Astrocyte of the spinal cord (primary cell): ENCODE measurements around the gene PIGU.
"Not testable (repeated sequence)": the region's sequence is repeated elsewhere in the genome, so short reads cannot be mapped to it uniquely, and the experiment has no call there.

Experiments used
- DNase-seq: peaks from one replicate; pipeline ENCODE4 v3.0.0; 2011; ENCODE audit warnings: low read depth, low spot score
- H3K4me3 ChIP-seq: 2 replicates; pipeline ENCODE4 v1.5.1; 2011; ENCODE audit warnings: low read depth, mild to moderate bottlenecking, low read length, moderate library complexity
- in situ Hi-C: cut with HindIII; loops from 2 replicates; pipeline ENCODE4 v1.10.0; 2017; ENCODE audit warnings: low sequenced_read_pairs
- TF ChIP-seq, protein P1 (sequence below): IDR thresholded peaks from 2 replicates; pipeline ENCODE4 v1.5.1; 2012; ENCODE audit warnings: low read depth, mild to moderate bottlenecking, low read length, inconsistent platforms

The PIGU gene

DNA sequence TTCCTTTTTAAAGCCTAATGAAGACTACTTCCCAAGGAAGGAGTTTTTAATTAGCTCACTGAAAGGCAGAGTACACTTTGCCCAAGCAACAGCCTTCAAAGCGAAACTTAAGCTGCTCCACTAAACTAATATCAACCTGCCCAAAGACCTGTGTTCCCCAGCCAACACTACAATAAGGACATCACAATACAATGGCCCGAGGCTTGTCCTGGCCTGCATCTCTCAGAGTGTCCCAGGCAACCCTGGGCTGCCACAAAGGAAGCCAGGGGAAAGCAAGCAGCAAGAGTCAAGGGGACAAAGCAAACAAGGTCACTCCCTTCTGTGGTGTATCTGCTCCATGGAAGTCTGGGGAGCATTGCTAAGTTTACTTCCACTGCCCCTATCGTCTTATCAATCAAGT lies 52.3 kb downstream of the PIGU start:
- H3K4me3 ChIP-seq, result no peak overlapping the region
- DNase-seq, result no peak
- TF ChIP-seq, protein P1, sequence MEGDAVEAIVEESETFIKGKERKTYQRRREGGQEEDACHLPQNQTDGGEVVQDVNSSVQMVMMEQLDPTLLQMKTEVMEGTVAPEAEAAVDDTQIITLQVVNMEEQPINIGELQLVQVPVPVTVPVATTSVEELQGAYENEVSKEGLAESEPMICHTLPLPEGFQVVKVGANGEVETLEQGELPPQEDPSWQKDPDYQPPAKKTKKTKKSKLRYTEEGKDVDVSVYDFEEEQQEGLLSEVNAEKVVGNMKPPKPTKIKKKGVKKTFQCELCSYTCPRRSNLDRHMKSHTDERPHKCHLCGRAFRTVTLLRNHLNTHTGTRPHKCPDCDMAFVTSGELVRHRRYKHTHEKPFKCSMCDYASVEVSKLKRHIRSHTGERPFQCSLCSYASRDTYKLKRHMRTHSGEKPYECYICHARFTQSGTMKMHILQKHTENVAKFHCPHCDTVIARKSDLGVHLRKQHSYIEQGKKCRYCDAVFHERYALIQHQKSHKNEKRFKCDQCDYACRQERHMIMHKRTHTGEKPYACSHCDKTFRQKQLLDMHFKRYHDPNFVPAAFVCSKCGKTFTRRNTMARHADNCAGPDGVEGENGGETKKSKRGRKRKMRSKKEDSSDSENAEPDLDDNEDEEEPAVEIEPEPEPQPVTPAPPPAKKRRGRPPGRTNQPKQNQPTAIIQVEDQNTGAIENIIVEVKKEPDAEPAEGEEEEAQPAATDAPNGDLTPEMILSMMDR, result no peak
- in situ Hi-C loops, result no loop called here

DNA sequence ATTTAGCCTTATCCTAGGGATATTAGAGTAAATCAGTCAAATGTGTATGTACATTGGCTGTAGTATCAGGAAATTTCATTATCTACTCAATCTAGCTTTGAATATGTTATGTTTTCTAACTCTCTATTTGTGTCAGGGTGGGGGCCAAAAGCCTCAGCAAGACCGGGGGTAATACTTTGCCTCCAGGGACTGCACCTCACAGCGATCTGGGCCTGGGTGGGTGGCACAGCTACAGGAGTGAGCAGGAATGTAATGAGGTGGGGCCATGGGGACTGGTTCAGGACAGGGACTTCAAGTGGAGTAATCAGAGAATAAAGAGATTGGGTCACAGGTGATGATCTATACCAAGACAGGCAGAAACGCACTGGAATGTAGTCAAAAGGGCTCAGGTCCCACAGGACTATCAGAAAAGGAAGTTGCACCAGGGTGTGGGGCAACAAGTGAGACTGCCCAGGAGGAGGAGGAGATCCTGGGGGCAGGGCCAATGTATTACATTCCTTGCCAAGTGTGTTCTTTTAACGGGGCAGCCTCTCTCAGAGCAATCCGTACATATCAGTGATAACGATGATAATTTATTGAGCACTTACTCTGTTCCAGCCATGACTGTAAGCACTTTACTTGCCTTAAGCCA lies 54.0 kb downstream of the PIGU start:
- TF ChIP-seq, protein P1, result no peak
- in situ Hi-C loops, result no loop called here
- H3K4me3 ChIP-seq, result no peak overlapping the region
- no peak for DNase-seq

DNA sequence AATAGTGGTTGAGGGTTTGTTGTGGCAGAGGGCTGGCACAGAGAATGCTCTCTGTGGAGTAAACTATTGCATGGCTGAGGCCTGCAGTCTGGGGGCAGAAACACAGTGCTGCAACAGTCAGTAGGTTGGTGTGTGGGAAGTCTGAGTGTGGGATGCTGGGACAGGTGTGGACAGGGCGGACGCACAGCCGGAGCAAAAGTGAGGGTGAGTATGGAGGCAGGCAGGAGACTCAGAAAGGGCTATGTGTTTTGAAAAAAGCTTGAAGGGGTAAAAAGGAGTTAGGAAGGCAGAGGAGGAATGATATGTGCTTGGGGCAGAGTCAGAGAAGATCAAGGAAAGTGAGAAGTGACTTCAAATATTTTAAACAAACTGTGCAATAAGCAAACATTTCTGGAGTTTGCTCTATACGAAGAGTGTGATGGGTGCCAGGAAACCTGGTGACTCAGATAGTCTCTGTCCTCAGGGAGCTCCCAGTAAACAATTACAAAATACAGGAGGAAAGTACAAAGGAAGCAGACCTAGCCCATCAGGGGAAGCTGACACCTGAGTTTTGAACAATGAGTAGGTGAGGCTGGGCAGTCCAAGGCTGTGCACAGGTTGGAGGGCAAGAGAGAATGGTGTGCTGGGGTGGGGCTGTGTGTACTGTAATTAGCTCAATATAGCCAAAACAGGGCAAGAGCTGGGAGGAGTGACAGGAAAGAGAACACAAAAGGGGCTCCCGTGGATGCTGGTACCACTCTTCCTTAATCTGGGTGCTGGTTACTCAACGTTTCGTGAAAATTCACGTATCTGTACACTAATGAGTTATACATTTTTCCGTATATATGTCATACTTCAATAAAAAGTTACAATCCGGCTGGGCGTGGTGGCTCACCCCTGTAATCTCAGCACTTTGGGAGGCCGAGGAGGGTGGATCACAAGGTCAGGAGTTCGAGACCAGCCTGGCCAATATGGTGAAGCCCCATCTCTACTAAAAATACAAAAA lies 55.2 kb downstream of the PIGU start:
- TF ChIP-seq, protein P1, result no peak
- DNase-seq, result no peak
- no peak overlapping the region for H3K4me3 ChIP-seq
- in situ Hi-C loops, result no loop called here

DNA sequence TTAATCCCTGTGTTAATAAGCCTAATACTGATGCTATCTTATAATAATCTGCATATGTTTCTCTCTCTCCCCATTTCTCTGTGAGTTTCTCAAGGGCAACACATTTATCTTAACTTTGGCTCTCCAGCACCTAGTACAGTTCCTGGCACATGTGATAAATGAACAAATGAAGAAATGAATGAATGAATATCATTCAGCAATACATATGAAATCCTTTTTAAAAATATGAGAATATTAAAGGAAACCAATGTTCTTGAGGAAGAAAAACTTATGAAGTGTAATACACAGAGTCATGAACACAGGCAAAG lies 55.9 kb downstream of the PIGU start:
- TF ChIP-seq, protein P1, result no peak
- no peak for DNase-seq
- in situ Hi-C loops, result no loop called here
- no peak overlapping the region for H3K4me3 ChIP-seq

DNA sequence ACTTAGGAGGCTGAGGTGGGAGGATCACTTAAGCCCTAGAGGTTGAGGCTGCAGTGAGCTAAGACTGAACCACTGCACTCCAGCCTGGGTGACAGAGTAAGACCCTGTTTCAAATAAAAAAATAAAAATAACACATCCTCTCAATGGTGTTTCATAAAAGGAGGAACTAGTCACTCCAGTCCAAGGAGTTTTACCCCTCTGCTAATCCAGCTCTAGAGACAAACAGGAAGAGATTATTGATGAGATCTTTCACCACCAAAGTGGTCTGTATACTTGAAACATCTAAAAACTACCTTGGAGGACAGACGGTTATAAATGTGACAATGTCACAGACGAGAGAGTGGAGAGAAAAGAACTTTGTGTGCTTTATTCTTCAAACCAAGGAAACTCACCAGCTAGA lies 58.2 kb downstream of the PIGU start:
- no peak for DNase-seq
- H3K4me3 ChIP-seq, result no peak overlapping the region
- in situ Hi-C loops, result no loop called here
- TF ChIP-seq, protein P1, result no peak

DNA sequence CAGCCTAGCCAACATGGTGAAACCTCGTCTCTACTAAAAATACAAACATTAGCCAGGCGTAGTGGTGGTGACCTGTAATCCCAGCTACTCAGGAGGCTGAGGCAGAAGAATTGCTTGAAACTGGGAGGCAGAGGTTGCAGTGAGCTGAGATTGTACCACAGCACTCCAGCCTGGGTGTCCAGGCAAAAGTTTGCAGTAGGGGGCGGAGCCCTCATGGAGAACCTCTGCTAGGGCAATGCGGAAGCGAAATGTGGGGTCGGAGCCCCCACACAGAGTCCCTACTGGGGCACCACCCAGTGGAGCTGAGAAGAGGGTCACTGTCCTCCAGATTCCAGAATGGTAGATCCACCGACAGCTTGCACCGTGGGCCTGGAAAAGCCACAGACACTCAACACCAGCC lies 60.0 kb downstream of the PIGU start:
- H3K4me3 ChIP-seq, DNase-seq, in situ Hi-C loops: not testable (repeated sequence)

DNA sequence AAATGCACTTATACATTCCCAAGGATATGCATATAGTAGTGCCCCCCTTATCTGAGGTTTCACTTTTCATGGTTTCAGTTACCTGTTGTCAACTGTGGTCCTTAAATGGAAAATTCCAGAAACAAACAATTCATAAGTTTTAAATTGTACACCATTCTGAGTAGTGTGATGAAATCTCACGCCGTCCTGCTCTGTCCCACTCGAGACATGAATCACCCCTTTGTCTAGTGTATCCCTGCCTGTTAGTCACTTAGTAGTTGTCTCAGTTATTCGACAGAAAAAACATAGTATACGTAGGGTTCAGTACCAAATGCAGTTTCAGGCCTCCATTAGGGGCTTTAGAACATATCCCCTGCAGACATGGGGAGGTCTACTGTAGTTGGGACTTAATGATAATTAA lies 61.4 kb downstream of the PIGU start:
- TF ChIP-seq, protein P1, result no peak
- no peak overlapping the region for H3K4me3 ChIP-seq
- peak; percentile 22 for DNase-seq
- in situ Hi-C loops, result no loop called here

DNA sequence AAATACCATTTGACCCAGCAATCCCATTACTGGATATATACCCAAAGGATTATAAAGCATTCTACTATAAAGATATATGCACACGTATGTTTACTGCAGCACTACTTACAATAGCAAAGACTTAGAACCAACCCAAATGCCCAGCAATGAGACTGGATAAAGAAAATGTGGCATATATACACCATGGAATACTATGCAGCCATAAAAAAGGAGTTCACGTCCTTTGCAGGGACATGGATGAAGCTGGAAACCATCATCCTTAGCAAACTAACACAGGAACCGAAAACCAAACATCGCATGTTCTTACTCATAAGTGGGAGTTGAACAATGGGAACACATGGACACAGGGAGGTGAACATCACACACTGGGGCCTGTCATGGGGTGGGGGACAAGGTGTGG lies 64.9 kb downstream of the PIGU start:
- in situ Hi-C loops, DNase-seq, H3K4me3 ChIP-seq: not testable (repeated sequence)
